Measurements from ENCODE around the gene ALG12. TPM values are rescaled to one million over a fixed set of nuclear protein-coding genes. Genes with fewer than 3 reads are reported as not detected.
A peak's percentile ranks its signal among the peaks of the same experiment; 100 is the strongest.

The ALG12 gene
- total and polyA plus RNA-seq, 2 of the 13 experiments (the other 11 are each of a cell fraction or from before 2014, with no cell fraction given): 7.8 to 15.8 TPM

DNA sequence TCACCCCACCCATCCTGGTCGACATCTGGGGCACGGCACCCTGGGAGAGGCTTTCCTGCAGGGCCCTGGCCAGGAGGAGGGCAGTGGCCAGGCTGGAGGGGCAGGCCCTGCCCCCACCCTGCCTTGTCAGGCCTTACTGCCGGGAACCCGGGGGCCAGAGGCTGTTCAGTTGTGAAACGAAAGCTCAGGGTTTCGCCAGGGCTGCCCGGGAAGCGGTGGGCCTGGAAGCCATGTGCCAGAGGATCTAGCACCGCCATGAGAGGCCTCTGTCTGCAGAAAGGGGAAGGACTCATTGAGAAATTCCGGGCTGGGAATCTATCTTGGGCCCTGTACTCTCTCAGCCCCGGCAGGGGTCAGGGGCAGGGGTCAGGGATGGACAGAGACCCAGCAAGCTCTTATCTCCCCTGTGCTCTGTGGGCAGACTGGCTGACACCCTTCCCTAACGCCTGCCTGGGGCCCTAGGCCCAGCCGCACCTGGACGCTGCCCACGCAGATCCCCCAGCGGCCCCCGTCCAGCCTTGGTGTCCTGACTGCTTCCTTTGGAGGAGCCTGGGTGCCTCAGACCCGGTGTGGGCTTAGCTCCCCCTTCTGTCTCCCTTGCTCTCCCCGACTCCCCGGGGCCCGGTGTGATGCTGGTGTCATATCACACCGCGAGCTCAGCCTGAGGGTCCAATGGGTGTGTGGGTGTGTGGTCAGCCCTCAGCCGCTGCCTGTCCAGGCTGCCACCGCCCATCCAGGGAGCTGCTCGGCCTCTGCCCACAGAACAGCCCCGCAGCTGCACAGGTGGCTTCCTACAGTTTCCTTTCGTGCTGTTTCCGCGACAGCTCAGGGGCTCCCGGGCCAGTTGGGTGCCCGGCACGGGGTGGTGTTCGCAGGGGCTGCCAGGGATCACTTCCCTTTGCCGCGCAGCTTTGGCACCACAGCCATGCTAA is 48.8 kb upstream of the ALG12 start (continued):
- TF ChIP-seq BORCS8-MEF2B (CRISPR knock-in tag; IDR thresholded peaks at IDR 0.05): no peak
- no peak for TF ChIP-seq SOX6 (IDR thresholded peaks at IDR 0.05)
- TF ChIP-seq SOX6 (CRISPR knock-in tag; IDR thresholded peaks at IDR 0.05): peak; percentile 45
- no peak for TF ChIP-seq REPIN1 (CRISPR knock-in tag; IDR thresholded peaks at IDR 0.05; ENCODE audit: borderline replicate concordance, low read depth)
- TF ChIP-seq SMARCE1 (IDR thresholded peaks at IDR 0.05; ENCODE audit: borderline replicate concordance): no peak
- no peak for TF ChIP-seq BCLAF1 (IDR thresholded peaks at IDR 0.05)
- peak; percentile 26; the same call in 1 of the 2 replicates for TF ChIP-seq TFDP2 (CRISPR knock-in tag; IDR thresholded peaks at IDR 0.05)
- no peak for TF ChIP-seq KLF16 (CRISPR knock-in tag; IDR thresholded peaks at IDR 0.05)
- TF ChIP-seq KDM1A (CRISPR knock-in tag; IDR thresholded peaks at IDR 0.05): no peak
- TF ChIP-seq SAP130 (CRISPR knock-in tag; IDR thresholded peaks at IDR 0.05; ENCODE audit: low read depth): no peak; the same call in none of the 2 replicates
- no peak for TF ChIP-seq MLLT10 (CRISPR knock-in tag; IDR thresholded peaks at IDR 0.05)
- no peak for TF ChIP-seq ZBTB25 (CRISPR knock-in tag; IDR thresholded peaks at IDR 0.05)
- TF ChIP-seq ZNF121 (CRISPR knock-in tag; IDR thresholded peaks at IDR 0.05): no peak
- TF ChIP-seq JUN (CRISPR knock-in tag; IDR thresholded peaks at IDR 0.05): no peak
- 0 out of 2 replicates have a peak, but pooled peaks have one; percentile 7 for TF ChIP-seq ZBTB7B (CRISPR knock-in tag; IDR thresholded peaks at IDR 0.05)
- TF ChIP-seq, protein P1, sequence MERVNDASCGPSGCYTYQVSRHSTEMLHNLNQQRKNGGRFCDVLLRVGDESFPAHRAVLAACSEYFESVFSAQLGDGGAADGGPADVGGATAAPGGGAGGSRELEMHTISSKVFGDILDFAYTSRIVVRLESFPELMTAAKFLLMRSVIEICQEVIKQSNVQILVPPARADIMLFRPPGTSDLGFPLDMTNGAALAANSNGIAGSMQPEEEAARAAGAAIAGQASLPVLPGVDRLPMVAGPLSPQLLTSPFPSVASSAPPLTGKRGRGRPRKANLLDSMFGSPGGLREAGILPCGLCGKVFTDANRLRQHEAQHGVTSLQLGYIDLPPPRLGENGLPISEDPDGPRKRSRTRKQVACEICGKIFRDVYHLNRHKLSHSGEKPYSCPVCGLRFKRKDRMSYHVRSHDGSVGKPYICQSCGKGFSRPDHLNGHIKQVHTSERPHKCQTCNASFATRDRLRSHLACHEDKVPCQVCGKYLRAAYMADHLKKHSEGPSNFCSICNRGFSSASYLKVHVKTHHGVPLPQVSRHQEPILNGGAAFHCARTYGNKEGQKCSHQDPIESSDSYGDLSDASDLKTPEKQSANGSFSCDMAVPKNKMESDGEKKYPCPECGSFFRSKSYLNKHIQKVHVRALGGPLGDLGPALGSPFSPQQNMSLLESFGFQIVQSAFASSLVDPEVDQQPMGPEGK (CRISPR knock-in tag; IDR thresholded peaks at IDR 0.05): peak; percentile 73
- TF ChIP-seq ZNF343 (CRISPR knock-in tag; IDR thresholded peaks at IDR 0.05): no peak
- TF ChIP-seq NFATC3 (CRISPR knock-in tag; IDR thresholded peaks at IDR 0.05): no peak
- TF ChIP-seq ZNF577 (CRISPR knock-in tag; IDR thresholded peaks at IDR 0.05; ENCODE audit: borderline replicate concordance, low read depth): no peak
